ENCODE results near the gene ABCC11.

GRCh38 chr16:48184681-48185080, 62.7 kb downstream of the ABCC11 start:
- TF ChIP-seq, protein P1, sequence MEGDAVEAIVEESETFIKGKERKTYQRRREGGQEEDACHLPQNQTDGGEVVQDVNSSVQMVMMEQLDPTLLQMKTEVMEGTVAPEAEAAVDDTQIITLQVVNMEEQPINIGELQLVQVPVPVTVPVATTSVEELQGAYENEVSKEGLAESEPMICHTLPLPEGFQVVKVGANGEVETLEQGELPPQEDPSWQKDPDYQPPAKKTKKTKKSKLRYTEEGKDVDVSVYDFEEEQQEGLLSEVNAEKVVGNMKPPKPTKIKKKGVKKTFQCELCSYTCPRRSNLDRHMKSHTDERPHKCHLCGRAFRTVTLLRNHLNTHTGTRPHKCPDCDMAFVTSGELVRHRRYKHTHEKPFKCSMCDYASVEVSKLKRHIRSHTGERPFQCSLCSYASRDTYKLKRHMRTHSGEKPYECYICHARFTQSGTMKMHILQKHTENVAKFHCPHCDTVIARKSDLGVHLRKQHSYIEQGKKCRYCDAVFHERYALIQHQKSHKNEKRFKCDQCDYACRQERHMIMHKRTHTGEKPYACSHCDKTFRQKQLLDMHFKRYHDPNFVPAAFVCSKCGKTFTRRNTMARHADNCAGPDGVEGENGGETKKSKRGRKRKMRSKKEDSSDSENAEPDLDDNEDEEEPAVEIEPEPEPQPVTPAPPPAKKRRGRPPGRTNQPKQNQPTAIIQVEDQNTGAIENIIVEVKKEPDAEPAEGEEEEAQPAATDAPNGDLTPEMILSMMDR (IDR thresholded peaks at IDR 0.05): no peak
- no peak for TF ChIP-seq POLR2A (IDR thresholded peaks at IDR 0.05)

Data from lower leg skin (tissue), 3 donors.